ENCODE data around the gene DOCK1. TPM values are rescaled to one million over a fixed set of nuclear protein-coding genes. Genes with fewer than 3 reads are reported as not detected.

Gene DOCK1
- total RNA-seq, 1 experiment from 2014 or later, result 82.2 TPM

GRCh38 chr10:127039435-127039834, 134.2 kb downstream of the DOCK1 start:
- BruUV-seq (replicated peaks), result no TSS peak
- Mint-ChIP-seq H3K36me3 (ENCODE audit: insufficient read depth, unreplicated experiment) (peaks cover 84% of the 10 kb centered on the region), H3K4me1 (ENCODE audit: low read depth, unreplicated experiment) (peaks cover 10% of the 10 kb centered on the region), H3K4me3 (ENCODE audit: unreplicated experiment) (no peak overlapping the region), H3K9me3 (ENCODE audit: unreplicated experiment) (no peaks in the 10 kb centered on the region), H3K27me3 (ENCODE audit: insufficient read depth, unreplicated experiment) (no peaks in the 10 kb centered on the region), H3K27ac (ENCODE audit: unreplicated experiment) (no peak overlapping the region)
- 0 out of 2 replicates have a peak, but pooled peaks cover 5% of the 10 kb centered on the region for H3K4me1 ChIP-seq
- H3K36me3 ChIP-seq (ENCODE audit: control insufficient read depth, insufficient read depth, low read length), result peaks cover 3% of the 10 kb centered on the region
- no peak for DNase-seq
- CTCF ChIA-PET, result no interaction called here
- POLR2A ChIA-PET, result no interaction called here
- intact Hi-C loops (cut with micrococcal nuclease; ENCODE audit: unreplicated experiment), result no loop called here
- no peak for TF ChIP-seq CTCF (IDR thresholded peaks at IDR 0.05; ENCODE audit: insufficient read depth in 1 of 2, low read depth in 1 of 2, low read length in 1 of 2, severe bottlenecking in 1 of 2, unreplicated experiment in 1 of 2)
- no peak overlapping the region for H3K4me3 ChIP-seq (ENCODE audit: low read depth, low read length)
- no peaks in the 10 kb centered on the region for H3K27me3 ChIP-seq (replicated peaks; ENCODE audit: control insufficient read depth, insufficient read depth, low read length)
- no peaks in the 10 kb centered on the region for H3K9me3 ChIP-seq

DNA sequence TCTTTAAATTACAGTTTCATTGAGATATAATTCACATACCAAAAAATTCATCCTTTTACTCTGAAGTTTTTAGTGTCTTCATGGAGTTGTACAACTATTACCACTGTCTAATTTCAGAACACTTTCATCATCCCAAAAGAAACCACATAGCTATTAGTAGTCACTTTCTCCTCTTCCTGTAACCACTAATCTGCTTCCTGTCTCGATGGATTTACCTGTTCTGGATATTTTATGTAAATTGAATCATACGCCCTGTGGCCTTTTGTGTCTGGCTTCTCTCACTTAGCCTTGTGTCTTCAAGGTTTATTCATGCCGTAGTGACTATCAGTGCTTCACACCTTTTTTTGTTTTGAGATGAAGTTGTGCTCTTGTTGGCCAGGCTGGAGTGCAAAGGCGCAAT, 135.5 kb downstream of the DOCK1 start:
- H3K4me1 Mint-ChIP-seq (ENCODE audit: low read depth, unreplicated experiment), result peaks cover 10% of the 10 kb centered on the region

GRCh38 chr10:127041552-127041951, 136.3 kb downstream of the DOCK1 start:
- ChIA-PET POLR2A (no interaction called here), CTCF (no interaction called here)
- Mint-ChIP-seq H3K27ac (ENCODE audit: unreplicated experiment) (no peak overlapping the region), H3K9me3 (ENCODE audit: unreplicated experiment) (no peaks in the 10 kb centered on the region), H3K4me1 (ENCODE audit: low read depth, unreplicated experiment) (peaks cover 10% of the 10 kb centered on the region), H3K27me3 (ENCODE audit: insufficient read depth, unreplicated experiment) (no peaks in the 10 kb centered on the region), H3K36me3 (ENCODE audit: insufficient read depth, unreplicated experiment) (peaks cover 74% of the 10 kb centered on the region), H3K4me3 (ENCODE audit: unreplicated experiment) (no peak overlapping the region)
- Histone ChIP-seq H3K4me3 (ENCODE audit: low read depth, low read length) (no peak overlapping the region), H3K4me1 (0 out of 2 replicates have a peak, but pooled peaks cover 6% of the 10 kb centered on the region), H3K27me3 (replicated peaks; ENCODE audit: control insufficient read depth, insufficient read depth, low read length) (no peaks in the 10 kb centered on the region), H3K9me3 (no peaks in the 10 kb centered on the region), H3K36me3 (ENCODE audit: control insufficient read depth, insufficient read depth, low read length) (peaks cover 3% of the 10 kb centered on the region; the same call in 1 of the 2 replicates)
- no peak for TF ChIP-seq CTCF (IDR thresholded peaks at IDR 0.05; ENCODE audit: insufficient read depth in 1 of 2, low read depth in 1 of 2, low read length in 1 of 2, severe bottlenecking in 1 of 2, unreplicated experiment in 1 of 2)
- DNase-seq, result no peak
- intact Hi-C loops (cut with micrococcal nuclease; ENCODE audit: unreplicated experiment), result no loop called here
- no TSS peak for BruUV-seq (replicated peaks)

More for the DNA sequence above, 135.5 kb downstream of the DOCK1 start:
- no TSS peak for BruUV-seq (replicated peaks)
- Histone ChIP-seq H3K4me3 (ENCODE audit: low read depth, low read length) (no peak overlapping the region), H3K36me3 (ENCODE audit: control insufficient read depth, insufficient read depth, low read length) (peaks cover 2% of the 10 kb centered on the region; the same call in 1 of the 2 replicates), H3K9me3 (no peaks in the 10 kb centered on the region), H3K4me1 (0 out of 2 replicates have a peak, but pooled peaks cover 6% of the 10 kb centered on the region), H3K27me3 (replicated peaks; ENCODE audit: control insufficient read depth, insufficient read depth, low read length) (no peaks in the 10 kb centered on the region)
- TF ChIP-seq CTCF (IDR thresholded peaks at IDR 0.05; ENCODE audit: insufficient read depth in 1 of 2, low read depth in 1 of 2, low read length in 1 of 2, severe bottlenecking in 1 of 2, unreplicated experiment in 1 of 2), result no peak
- Mint-ChIP-seq H3K36me3 (ENCODE audit: insufficient read depth, unreplicated experiment) (peaks cover 77% of the 10 kb centered on the region), H3K9me3 (ENCODE audit: unreplicated experiment) (no peaks in the 10 kb centered on the region), H3K27ac (ENCODE audit: unreplicated experiment) (no peak overlapping the region), H3K4me3 (ENCODE audit: unreplicated experiment) (no peak overlapping the region), H3K27me3 (ENCODE audit: insufficient read depth, unreplicated experiment) (no peaks in the 10 kb centered on the region)
- DNase-seq, result no peak
- intact Hi-C loops (cut with micrococcal nuclease; ENCODE audit: unreplicated experiment), result no loop called here
- ChIA-PET POLR2A (no interaction called here), CTCF (no interaction called here)
